Right ventricle myocardium inferior (tissue), 1 donor: ENCODE results near the gene FBXL22. TPM values are rescaled to one million over a fixed set of nuclear protein-coding genes. Genes with fewer than 3 reads are reported as not detected.
A peak's percentile ranks its signal among the peaks of the same experiment; 100 is the strongest.
"Not testable (repeated sequence)": the region's sequence is repeated elsewhere in the genome, so short reads cannot be mapped to it uniquely, and the experiment has no call there.

Source experiments
- ATAC-seq: fragments of 200-7000 bp; cut with Tn5 transposase; one replicate; pipeline ENCODE4 v1.9.1; 2020; ENCODE audit warnings: mild to moderate bottlenecking, moderate library complexity
- DNase-seq: peaks from one replicate; pipeline ENCODE4 v3.0.0; 2021; ENCODE audit errors: missing footprints
- intact Hi-C: fragments of 100-400 bp; cut with DNase I; formaldehyde crosslinking; loops from one replicate; pipeline ENCODE4 v1.11.0; 2022
- total RNA-seq: library from RNA; stranded (reverse); fragmentation: NEBNext Ultra II Directional; extraction: Animal tissue kit (Norgen Biotek cat#: 25700); gene quantifications from one replicate; pipeline ENCODE4 v1.2.1, GENCODE V29; 2021
- donor health status: DM: no; HTN: yes; CAD: no; lungs with severe emphysema.

Gene FBXL22
- total RNA-seq, 1 donor from 2014 or later, result 33.2 TPM

GRCh38 chr15:63605816-63606215 lies 8.6 kb downstream of the FBXL22 start:
- ATAC-seq (no peak), DNase-seq (no peak)
- intact Hi-C loops, result no loop called here

DNA sequence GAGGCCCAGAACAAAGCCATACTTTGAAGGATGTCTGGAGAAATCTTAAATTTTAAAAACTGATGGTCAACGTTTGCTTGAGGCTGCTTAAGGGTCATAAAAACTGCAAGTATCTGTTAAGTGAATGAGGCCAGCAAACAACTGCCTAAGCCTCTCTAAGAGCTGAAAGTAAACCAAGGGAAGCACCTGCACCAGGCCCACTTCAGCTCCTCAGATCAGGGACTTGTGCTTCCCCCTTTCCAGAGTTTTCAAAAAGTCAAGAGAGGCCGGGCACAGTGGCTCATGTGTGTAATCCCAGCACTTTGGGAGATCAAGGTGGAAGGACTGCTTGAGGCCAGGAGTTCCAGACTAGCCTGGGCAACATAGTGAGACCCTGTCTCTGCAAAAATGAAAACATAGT lies 9.1 kb downstream of the FBXL22 start:
- no peak for ATAC-seq
- intact Hi-C loops, result no loop called here

DNA sequence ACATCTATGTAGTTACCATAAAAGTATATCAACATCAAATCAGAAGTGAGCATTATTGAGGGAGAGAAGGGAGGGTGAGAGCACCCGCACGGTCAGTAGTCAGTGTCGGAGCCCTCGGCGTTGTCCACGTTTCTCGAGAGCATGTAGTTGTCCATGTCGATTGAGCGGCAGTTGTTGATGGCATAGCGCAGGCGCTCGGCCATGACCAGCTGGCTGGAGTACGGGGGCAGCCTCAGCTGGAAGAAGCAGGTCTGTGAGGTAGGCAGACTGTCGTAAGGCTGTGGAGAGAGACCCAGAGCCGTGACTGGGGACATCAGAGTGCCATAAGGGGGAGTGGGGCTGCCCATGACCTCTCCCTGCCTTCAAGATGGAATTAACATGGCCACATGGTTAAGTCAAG lies 11.8 kb downstream of the FBXL22 start:
- DNase-seq (no peak), ATAC-seq (no peak)
- intact Hi-C loops, result no loop called here

More for the DNA sequence above, 9.1 kb downstream of the FBXL22 start:
- no peak for DNase-seq

GRCh38 chr15:63609448-63609847 lies 12.3 kb downstream of the FBXL22 start:
- ATAC-seq, result no peak
- no peak for DNase-seq
- intact Hi-C loops, result no loop called here

DNA sequence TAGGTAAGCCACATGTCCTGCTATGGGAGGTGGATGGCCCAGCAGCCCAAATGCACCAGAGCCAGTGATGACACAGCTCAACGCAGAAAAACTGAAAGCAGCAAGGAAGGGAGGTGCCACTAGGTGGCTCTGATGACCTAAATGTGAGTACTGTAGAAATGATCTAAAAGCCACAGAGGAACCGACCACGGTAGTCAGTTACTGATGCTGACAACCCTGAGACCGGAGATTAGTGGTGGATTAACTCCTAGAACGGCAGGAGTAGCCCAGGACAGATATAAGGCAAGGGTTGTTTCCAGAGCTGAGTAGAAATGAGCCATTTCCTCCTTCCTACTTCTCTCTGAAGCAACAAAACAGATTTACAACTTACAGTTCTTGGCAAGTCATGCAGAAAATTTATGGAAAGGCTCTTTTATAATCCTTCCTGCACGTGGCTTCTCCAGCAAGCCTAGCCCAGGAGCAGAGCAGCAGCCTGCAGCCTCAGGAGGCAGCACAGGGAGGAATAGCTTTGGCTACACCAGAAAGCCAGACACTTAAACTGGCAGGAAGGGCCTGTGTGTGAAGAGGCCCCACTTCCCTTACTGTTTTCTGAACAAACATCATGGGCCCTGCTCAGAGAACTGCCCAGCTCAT lies 13.1 kb downstream of the FBXL22 start:
- peak; percentile 59 for ATAC-seq
- no peak for DNase-seq
- intact Hi-C loops, result loop anchor here (5.0 kb wide), 1 partner anchor 457 kb away; no protein-coding TSS in a partner anchor

DNA sequence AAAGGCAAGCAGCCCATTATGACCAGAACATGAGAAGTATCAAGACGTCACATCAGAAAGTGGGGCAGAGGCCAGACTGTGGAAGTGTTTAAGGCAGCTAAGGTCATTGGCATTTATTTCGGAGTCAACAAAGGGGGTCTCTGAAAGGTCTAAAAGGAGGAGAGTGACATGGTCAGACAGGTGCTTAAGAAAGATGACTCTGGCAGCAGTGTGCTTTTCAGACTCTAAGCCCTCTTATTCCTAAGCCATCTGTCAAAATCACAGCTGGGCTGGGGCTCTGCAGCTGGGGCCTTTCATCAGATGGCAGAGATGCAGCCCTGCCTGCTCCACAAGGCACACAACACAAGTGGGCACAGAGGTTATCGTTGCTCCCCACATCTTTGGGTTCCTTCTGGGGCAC lies 14.0 kb downstream of the FBXL22 start:
- DNase-seq (no peak), ATAC-seq (no peak)

GRCh38 chr15:63612300-63612699 lies 15.1 kb downstream of the FBXL22 start:
- intact Hi-C loops, result loop anchor here (5.0 kb wide), 1 partner anchor 455 kb away; no protein-coding TSS in a partner anchor
- DNase-seq, result no peak
- no peak for ATAC-seq

More for the DNA sequence above, 14.0 kb downstream of the FBXL22 start:
- intact Hi-C loops, result loop anchor here (5.0 kb wide), 1 partner anchor 456 kb away; no protein-coding TSS in a partner anchor

DNA sequence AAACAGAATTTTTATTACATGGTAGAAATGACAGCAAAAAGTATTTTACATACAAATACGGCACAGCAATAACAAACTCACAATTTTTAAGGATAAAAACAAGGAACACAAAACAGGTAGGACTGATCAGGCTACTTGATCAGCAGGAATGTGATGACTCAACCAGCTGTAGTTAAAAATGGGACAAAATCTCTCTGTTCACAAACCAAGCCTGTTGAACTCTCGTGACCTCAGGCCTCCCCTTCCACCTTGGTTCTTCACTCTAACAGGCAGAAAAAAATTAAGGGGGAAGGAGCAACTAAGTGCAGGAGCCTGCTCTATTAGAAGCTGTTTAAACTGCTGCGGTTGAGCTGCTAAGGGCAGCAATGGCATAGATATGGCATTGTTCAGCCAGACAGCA lies 18.7 kb downstream of the FBXL22 start:
- intact Hi-C loops, result no loop called here
- no peak for DNase-seq
- ATAC-seq, result no peak

- ATAC-seq, DNase-seq, intact Hi-C loops: not testable (repeated sequence)
Observed at GRCh38 chr15:63617147-63617546, 20.0 kb downstream of the FBXL22 start.

GRCh38 chr15:63617627-63618026 lies 20.4 kb downstream of the FBXL22 start:
- ATAC-seq, intact Hi-C loops, DNase-seq: not testable (repeated sequence)

- DNase-seq, intact Hi-C loops, ATAC-seq: not testable (repeated sequence)
Observed at GRCh38 chr15:63620760-63621159, 23.6 kb downstream of the FBXL22 start.

- intact Hi-C loops, result no loop called here
- no peak for DNase-seq
- no peak for ATAC-seq
Observed at GRCh38 chr15:63623232-63623969, 26.2 kb downstream of the FBXL22 start.

DNA sequence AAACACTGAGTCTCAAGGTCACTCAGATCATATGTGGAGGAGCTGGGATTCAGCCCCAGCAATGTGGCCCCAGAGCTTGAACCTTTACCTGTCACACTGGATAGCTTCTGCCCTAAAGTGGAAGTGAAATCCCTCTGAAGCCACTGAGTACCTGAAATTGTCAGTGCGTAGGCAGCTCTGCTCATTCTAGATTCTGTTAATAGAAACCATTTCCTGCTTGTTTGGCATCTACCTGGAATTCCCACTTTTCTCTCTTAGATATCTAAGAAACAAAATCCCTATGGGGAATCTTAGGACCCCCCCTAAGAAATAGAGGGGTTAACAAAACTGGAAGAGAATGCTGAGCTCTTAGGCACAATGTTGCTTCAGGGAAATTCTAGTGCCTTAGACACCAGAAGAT lies 29.8 kb downstream of the FBXL22 start:
- intact Hi-C loops, result no loop called here
- DNase-seq, result no peak
- ATAC-seq, result no peak

DNA sequence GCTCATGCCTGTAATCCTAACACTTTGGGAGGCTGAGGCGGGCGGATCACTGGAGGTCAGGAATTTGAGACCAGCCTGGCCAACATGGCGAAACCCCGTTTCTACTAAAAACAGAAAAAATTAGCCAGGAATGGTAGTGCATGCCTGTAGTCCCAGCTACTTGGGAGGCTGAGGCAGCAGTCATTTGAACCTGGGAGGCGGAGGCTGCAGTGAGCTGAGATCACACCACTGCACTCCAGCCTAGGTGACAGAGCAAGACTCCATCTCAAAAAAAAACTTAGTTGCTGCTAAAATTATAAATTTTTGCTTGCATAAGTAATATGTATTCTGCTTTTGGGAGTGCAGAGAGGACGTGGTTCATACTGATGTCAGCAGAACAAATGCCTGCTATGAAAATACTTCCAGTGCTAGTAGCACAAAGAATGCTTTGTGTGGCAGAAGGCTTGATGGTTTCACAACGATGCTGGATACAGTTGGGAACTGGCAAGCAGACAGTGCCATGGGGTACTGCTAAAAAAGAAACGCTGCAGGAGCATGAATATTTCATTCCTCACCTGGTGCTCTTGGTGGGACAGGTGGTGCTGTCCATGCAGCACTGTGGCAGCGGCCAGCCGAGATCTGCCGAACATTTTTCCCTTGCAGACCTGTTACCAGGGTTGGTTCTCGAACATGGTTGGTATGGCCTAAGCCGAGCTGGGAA lies 31.1 kb downstream of the FBXL22 start:
- no peak for ATAC-seq
- no peak for DNase-seq
- intact Hi-C loops, result no loop called here

DNA sequence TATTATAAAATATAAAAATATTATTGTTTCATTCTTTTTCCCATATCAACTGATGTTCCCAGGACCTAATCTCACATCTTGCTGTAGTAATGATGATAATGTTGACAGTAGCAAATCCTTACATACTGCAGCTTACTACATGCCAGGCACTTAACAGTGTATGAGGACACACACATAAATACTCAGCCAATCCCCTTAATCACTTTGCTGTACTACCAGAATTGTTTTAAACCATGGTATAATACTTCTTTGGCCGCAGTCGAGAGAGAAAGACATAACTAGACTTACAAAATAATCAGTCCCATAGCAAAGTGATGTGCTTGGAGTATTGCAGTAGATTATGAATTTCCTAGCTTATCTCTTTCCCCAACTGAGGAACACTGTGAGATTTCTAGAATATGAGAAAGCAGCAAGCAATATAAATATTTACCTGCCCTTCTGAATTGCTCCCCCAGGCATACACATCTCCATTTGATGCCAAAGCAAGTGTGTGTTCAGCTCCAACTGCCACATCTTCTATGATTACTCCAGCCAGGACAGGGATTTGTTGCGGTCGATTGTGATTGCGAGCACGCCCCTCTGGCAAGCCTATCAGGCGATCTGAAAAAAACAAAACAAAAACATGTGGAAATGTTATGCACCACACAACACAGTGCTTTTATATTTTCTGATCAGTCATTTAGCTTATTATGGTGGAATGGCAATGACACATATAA lies 33.0 kb downstream of the FBXL22 start:
- intact Hi-C loops, result no loop called here
- no peak for ATAC-seq
- no peak for DNase-seq

DNA sequence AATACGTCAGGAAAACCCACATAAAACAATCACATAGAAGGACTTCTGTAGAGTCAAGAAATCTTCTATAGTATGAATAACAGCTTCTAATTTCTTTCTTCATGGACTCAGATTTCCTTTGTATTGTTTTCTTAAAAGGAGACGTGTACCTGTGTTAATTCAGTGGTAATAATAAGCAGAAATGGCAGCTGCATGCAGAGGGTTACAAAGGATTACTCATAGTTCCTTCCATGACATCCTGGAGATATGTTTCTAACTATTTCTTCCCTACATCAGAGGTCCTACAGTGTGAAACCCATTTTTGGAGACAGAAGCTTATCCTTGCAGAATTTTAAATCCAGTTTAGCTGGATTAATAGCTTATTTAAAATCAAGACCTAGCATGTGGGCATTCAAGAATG lies 36.1 kb downstream of the FBXL22 start:
- intact Hi-C loops, result no loop called here
- ATAC-seq, result no peak
- DNase-seq, result no peak

GRCh38 chr15:63634154-63634553 lies 37.0 kb downstream of the FBXL22 start:
- intact Hi-C loops, result no loop called here
- DNase-seq, result no peak
- no peak for ATAC-seq

GRCh38 chr15:63636518-63637061 lies 39.4 kb downstream of the FBXL22 start:
- DNase-seq (no peak), ATAC-seq (no peak)
- intact Hi-C loops, result no loop called here

- no peak for ATAC-seq
- intact Hi-C loops, result no loop called here
- DNase-seq, result no peak
Observed at GRCh38 chr15:63638839-63639238, 41.7 kb downstream of the FBXL22 start.
